BLaER1 (cell line): ENCODE data around the gene IL18R1.
A peak's percentile ranks its signal among the peaks of the same experiment; 100 is the strongest.

Source experiments
- H3K27ac ChIP-seq: shearing (Covaris generic); formaldehyde crosslinking; 2 replicates; pipeline ENCODE4 v1.8.1; 2022
- H3K27me3 ChIP-seq: shearing (Covaris generic); formaldehyde crosslinking; 2 replicates; pipeline ENCODE4 v1.8.1; 2022
- H3K36me3 ChIP-seq: shearing (Covaris generic); formaldehyde crosslinking; 2 replicates; pipeline ENCODE4 v1.8.1; 2022
- H3K4me1 ChIP-seq: shearing (Covaris generic); formaldehyde crosslinking; 2 replicates; pipeline ENCODE4 v1.8.1; 2022
- H3K4me2 ChIP-seq: shearing (Covaris generic); formaldehyde crosslinking; 2 replicates; pipeline ENCODE4 v1.8.1; 2022
- H3K4me3 ChIP-seq: shearing (Covaris generic); formaldehyde crosslinking; 2 replicates; pipeline ENCODE4 v1.8.1; 2022
- H3K9ac ChIP-seq: shearing (Covaris generic); formaldehyde crosslinking; 2 replicates; pipeline ENCODE4 v1.8.1; 2022
- H3K9me3 ChIP-seq: shearing (Covaris generic); formaldehyde crosslinking; 2 replicates; pipeline ENCODE4 v1.8.1; 2022
- H4K20me1 ChIP-seq: shearing (Covaris generic); formaldehyde crosslinking; 2 replicates; pipeline ENCODE4 v1.8.1; 2022
- Cebpa-rat ChIP-seq: shearing (Covaris generic); IDR thresholded peaks from 2 replicates; pipeline ENCODE4 v1.8.1; 2022

Gene IL18R1

DNA sequence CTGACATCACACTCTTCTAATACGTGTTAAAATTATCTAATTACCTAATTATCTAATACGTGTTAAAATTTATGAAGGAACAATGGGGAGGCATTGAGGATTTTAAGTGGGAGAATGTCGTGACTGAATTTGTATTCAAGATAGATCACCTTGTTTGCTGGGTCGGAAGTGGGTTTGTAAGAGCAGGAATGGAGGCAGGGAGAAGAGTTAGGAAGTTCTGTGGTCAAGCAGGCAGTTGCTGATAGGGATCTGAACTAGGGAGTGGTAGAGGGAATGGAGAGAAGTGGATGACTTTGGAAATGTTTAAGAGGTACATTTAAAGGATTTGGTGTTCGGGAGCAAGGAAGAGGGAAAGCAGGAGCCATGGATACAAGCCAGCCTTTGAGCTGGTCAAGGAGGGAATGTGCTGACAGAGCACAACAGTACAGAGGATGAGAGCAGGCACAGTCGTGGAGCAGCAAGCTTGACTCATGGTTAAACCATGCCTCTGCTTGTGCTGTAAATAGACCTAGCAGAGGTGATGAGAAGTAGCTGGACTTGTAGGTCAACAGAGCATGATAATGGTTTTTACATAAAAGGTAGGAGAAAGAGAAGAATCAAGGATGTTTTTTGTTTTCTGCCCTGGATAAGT is 83.6 kb downstream of the IL18R1 start:
- Histone ChIP-seq H3K9ac (no peak overlapping the region), H3K36me3 (no peaks in the 10 kb centered on the region), H3K4me1 (peaks cover 39% of the 10 kb centered on the region), H3K4me3 (no peak overlapping the region), H3K9me3 (no peaks in the 10 kb centered on the region), H3K27me3 (no peaks in the 10 kb centered on the region), H3K4me2 (peak overlapping the region; percentile 57), H4K20me1 (no peaks in the 10 kb centered on the region), H3K27ac (no peak overlapping the region)
- TF ChIP-seq Cebpa-rat, result no peak

DNA sequence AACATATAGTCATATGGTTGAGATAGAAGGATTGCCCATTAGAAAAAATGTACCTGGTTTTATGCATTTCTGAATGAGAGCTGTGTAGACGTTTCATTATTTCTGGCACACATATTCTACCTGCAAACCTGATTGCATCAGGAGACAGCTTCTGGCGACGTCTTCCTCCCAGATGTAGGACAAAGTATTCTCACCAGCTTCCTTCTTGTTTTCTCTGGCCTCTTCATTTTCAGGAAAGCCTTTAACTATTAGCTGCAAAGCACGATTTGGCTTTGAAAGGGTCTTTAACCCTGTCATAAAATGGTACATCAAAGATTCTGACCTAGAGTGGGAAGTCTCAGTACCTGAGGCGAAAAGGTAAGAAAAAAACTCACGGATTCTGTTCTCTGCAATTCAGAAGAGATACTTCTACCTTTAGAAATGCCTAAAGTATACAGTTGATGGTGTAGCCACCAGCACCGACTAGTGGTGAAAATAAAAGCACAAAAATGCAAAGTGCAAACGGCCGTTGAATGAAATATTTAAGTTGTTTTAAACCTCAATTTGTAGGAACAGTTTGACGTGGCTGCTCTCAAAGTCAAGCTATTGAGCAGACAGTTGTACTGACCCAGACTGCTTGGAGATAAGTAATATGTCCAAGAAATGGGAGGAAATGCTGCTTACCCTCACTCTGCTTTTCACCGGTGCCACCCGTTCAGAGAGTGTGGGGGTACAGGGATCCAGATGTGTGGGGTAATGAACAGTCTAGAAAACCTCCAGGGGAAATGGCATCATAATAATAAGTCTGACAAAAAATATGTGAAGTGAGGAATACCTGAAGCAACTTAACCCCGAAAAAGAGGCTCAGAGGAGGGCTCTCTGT is 87.6 kb downstream of the IL18R1 start:
- Histone ChIP-seq H3K27me3 (no peaks in the 10 kb centered on the region), H3K27ac (no peak overlapping the region), H3K36me3 (no peaks in the 10 kb centered on the region), H3K9ac (no peak overlapping the region), H3K9me3 (no peaks in the 10 kb centered on the region), H3K4me2 (no peak overlapping the region), H4K20me1 (no peaks in the 10 kb centered on the region), H3K4me3 (no peak overlapping the region), H3K4me1 (peaks cover 7% of the 10 kb centered on the region)
- TF ChIP-seq Cebpa-rat, result no peak

DNA sequence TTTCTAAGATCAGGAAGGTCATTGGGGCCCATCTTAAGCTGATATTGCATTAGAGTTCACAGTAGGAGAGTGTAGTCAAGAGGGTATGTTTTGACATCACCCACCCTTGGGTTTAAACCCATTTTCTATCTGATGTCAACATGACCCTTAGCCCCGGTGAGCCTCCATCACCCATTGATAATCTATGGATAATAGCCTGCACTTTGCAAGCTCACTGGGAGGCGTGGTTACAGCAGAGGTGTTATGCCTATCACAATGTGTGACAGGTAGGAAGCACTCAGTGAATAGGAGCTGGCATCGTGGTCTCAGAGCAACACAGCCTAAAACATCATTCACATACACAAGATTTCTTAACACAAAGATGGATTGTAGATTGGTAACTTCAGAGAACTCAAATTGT is 88.6 kb downstream of the IL18R1 start:
- no peaks in the 10 kb centered on the region for H3K27me3 ChIP-seq
- no peaks in the 10 kb centered on the region for H3K4me1 ChIP-seq
- no peaks in the 10 kb centered on the region for H3K36me3 ChIP-seq
- no peak overlapping the region for H3K4me2 ChIP-seq
- TF ChIP-seq Cebpa-rat, result no peak
- H3K27ac ChIP-seq, result no peak overlapping the region
- H3K4me3 ChIP-seq, result no peak overlapping the region
- H3K9ac ChIP-seq, result no peak overlapping the region
- no peaks in the 10 kb centered on the region for H3K9me3 ChIP-seq
- H4K20me1 ChIP-seq, result no peaks in the 10 kb centered on the region

DNA sequence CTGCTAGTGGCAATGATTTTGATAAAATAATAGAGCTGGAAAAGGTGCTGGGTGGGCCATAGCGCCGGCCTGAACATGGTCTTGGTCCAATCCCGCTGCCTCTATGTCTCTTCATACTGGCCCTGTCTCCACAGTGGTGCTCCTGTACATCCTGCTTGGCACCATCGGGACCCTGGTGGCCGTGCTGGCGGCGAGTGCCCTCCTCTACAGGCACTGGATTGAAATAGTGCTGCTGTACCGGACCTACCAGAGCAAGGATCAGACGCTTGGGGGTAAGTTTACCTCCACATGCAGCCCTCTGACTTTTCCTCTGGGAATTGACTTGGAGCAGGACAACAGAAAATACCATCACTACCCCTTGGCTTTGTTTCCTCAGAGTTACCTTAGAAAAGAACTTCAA is 91.3 kb downstream of the IL18R1 start:
- Histone ChIP-seq H3K9me3 (no peaks in the 10 kb centered on the region), H3K4me1 (no peaks in the 10 kb centered on the region), H4K20me1 (no peaks in the 10 kb centered on the region), H3K27ac (no peak overlapping the region), H3K36me3 (no peaks in the 10 kb centered on the region), H3K9ac (no peak overlapping the region; the same call in 1 of the 2 replicates), H3K27me3 (no peaks in the 10 kb centered on the region), H3K4me3 (no peak overlapping the region), H3K4me2 (no peak overlapping the region)
- no peak for TF ChIP-seq Cebpa-rat
